HCT116 (cell line): Measurements from ENCODE around the gene GARNL3. TPM values are rescaled to one million over a fixed set of nuclear protein-coding genes. Genes with fewer than 3 reads are reported as not detected.

Experiments used
- ATAC-seq: fragments of 200-7000 bp; cut with Tn5 transposase; 2 replicates; pipeline ENCODE4 v1.9.1; 2020; ENCODE audit warnings: mild to moderate bottlenecking, moderate library complexity
- BruUV-seq: library from RNA; stranded (reverse); fragments of 400-500 nt; replicated peaks from 2 replicates; lab custom pipeline; 2021; lab: Mats Ljungman, UMichigan
- CTCF ChIA-PET: fragments of 300-600 bp; sonication (Branson Sonifier 250); formaldehyde crosslinking; loops from one replicate; lab custom pipeline; 2021; ENCODE audit warnings: antibody characterized with exemption; lab: Charles Lee
- POLR2A ChIA-PET: fragments of 300-600, 350-600 bp; sonication (Branson Sonifier 250); formaldehyde crosslinking; loops from one replicate; lab custom pipeline; 2021; ENCODE audit warnings: antibody characterized with exemption; lab: Charles Lee
- RAD21 ChIA-PET, 2 experiments: fragments of 300-600 bp; sonication (Branson Sonifier 250); formaldehyde crosslinking; loops; one replicate each; lab custom pipeline; 2023; ENCODE audit warnings: low total read pairs in 2 of 2; ENCODE audit not compliant: uncharacterized antibody in 2 of 2, unreplicated experiment in 2 of 2, low non-redundant PET in 1 of 2; lab: Charles Lee
- DNase-seq: peaks from one replicate; pipeline ENCODE4 v3.0.0-alpha.2; 2010; ENCODE audit warnings: low read depth, low spot score
- H2AFZ ChIP-seq: fragments of 200-600 bp; shearing (Covaris generic), sonication (generic); 2 replicates; pipeline ENCODE4 v1.6.1; 2017; ENCODE audit warnings: low read depth, mixed run types, mixed read lengths, antibody characterized with exemption, low read length; ENCODE audit not compliant: poor library complexity, severe bottlenecking
- H3K27ac ChIP-seq: 2 replicates; pipeline ENCODE4 v1.5.1; 2012; ENCODE audit warnings: low read depth, low read length
- H3K27me3 ChIP-seq: fragments of 200-600 bp; sonication (generic); 2 replicates; pipeline ENCODE4 v1.6.1; 2016; ENCODE audit warnings: mixed run types, low read length, mixed read lengths; ENCODE audit not compliant: insufficient read depth
- H3K36me3 ChIP-seq, 2 experiments: fragments of 200-500 bp in 1 of 2; fragments of 200-600 bp in 1 of 2; sonication (Bioruptor generic) in 1 of 2; sonication (generic) in 1 of 2; 2 replicates each; pipeline versions ENCODE4 v1.5.1 to v1.6.1; 2014 to 2016; ENCODE audit warnings: low read length in 2 of 2, inconsistent platforms in 1 of 2, mixed read lengths in 1 of 2, mixed run types in 1 of 2; ENCODE audit not compliant: insufficient read depth in 2 of 2, control insufficient read depth in 1 of 2
- H3K4me1 ChIP-seq, 2 experiments: fragments of 200-600 bp in 1 of 2; sonication (generic) in 1 of 2; 2 replicates each; pipeline versions ENCODE4 v1.5.1 to v1.6.1; 2012 to 2017; ENCODE audit warnings: low read length in 2 of 2, inconsistent platforms in 1 of 2, mild to moderate bottlenecking in 1 of 2, mixed read lengths in 1 of 2, mixed run types in 1 of 2, moderate library complexity in 1 of 2; ENCODE audit not compliant: insufficient read depth in 2 of 2, control insufficient read depth in 1 of 2
- H3K4me2 ChIP-seq: fragments of 200-600 bp; sonication (generic); 2 replicates; pipeline ENCODE4 v1.6.1; 2017; ENCODE audit warnings: mixed run types, low read length, mixed read lengths
- H3K4me3 ChIP-seq, 2 experiments: fragments of 200-600 bp in 1 of 2; sonication (generic) in 1 of 2; replicated peaks in 1 of 2; 2 replicates each; pipeline ENCODE4 v1.5.1; 2011 to 2016; ENCODE audit warnings: low read length in 2 of 2, control low read depth in 1 of 2, low read depth in 1 of 2, mild to moderate bottlenecking in 1 of 2, mixed read lengths in 1 of 2, mixed run types in 1 of 2
- H3K79me2 ChIP-seq: fragments of 200-600 bp; sonication (generic); 2 replicates; pipeline ENCODE4 v1.6.1; 2017; ENCODE audit warnings: mild to moderate bottlenecking, mixed run types, low read length, moderate library complexity, mixed read lengths; ENCODE audit not compliant: insufficient read depth
- H3K9ac ChIP-seq: fragments of 200-600 bp; sonication (generic); 2 replicates; pipeline ENCODE4 v1.6.1; 2016; ENCODE audit warnings: low read length, mixed read lengths
- H3K9me2 ChIP-seq: fragments of 200-600 bp; sonication (generic), shearing (Covaris generic); 2 replicates; pipeline ENCODE4 v1.6.1; 2017; ENCODE audit warnings: mixed run types, mild to moderate bottlenecking, moderate library complexity; ENCODE audit not compliant: insufficient read depth
- H3K9me3 ChIP-seq, 2 experiments: fragments of 200-500 bp in 1 of 2; fragments of 200-600 bp in 1 of 2; sonication (Bioruptor generic) in 1 of 2; sonication (generic) in 1 of 2; 2 replicates each; pipeline ENCODE4 v1.6.1; 2014 to 2017; ENCODE audit warnings: low read length in 2 of 2, mixed read lengths in 2 of 2, inconsistent platforms in 1 of 2, low read depth in 1 of 2, mild to moderate bottlenecking in 1 of 2, mixed run types in 1 of 2, moderate library complexity in 1 of 2; ENCODE audit not compliant: control insufficient read depth in 1 of 2, insufficient read depth in 1 of 2
- H4K20me1 ChIP-seq: fragments of 200-600 bp; sonication (generic), shearing (Covaris generic); 2 replicates; pipeline ENCODE4 v1.6.1; 2017; ENCODE audit warnings: mixed run types, mild to moderate bottlenecking, moderate library complexity; ENCODE audit not compliant: insufficient read depth
- CBX3 ChIP-seq: IDR thresholded peaks from 2 replicates; pipeline ENCODE4 v1.6.1; 2012; ENCODE audit warnings: low read depth
- CTCF ChIP-seq, 3 experiments: fragments of 200-600 bp in 1 of 3; sonication (generic) in 1 of 3; IDR thresholded peaks in 2 of 3; conservative IDR thresholded peaks in 1 of 3; 2 replicates each; pipeline ENCODE4 v1.5.1; 2012 to 2017; ENCODE audit warnings: low read depth in 2 of 3, low read length in 2 of 3, antibody characterized with exemption in 1 of 3, borderline replicate concordance in 1 of 3, control low read depth in 1 of 3, mild to moderate bottlenecking in 1 of 3, mixed read lengths in 1 of 3, mixed run types in 1 of 3, moderate library complexity in 1 of 3; ENCODE audit not compliant: insufficient read depth in 1 of 3
- FOSL1 ChIP-seq: IDR thresholded peaks from 2 replicates; pipeline ENCODE4 v1.6.1; 2012; ENCODE audit warnings: low read depth
- JUND ChIP-seq: IDR thresholded peaks from 2 replicates; pipeline ENCODE4 v1.6.1; 2012
- POLR2A ChIP-seq: IDR thresholded peaks from 2 replicates; pipeline ENCODE4 v1.7.0; 2011; ENCODE audit warnings: borderline replicate concordance; ENCODE audit not compliant: insufficient read depth, insufficient read length; ENCODE audit errors: extremely low read depth
- RAD21 ChIP-seq: IDR thresholded peaks from 2 replicates; pipeline ENCODE4 v1.6.1; 2012; ENCODE audit warnings: low read depth, mild to moderate bottlenecking
- REST ChIP-seq: IDR thresholded peaks from 2 replicates; pipeline ENCODE4 v1.6.1; 2012; ENCODE audit warnings: low read depth
- SIN3A ChIP-seq: IDR thresholded peaks from 2 replicates; pipeline ENCODE4 v1.6.1; 2012; ENCODE audit warnings: low read depth
- SP1 ChIP-seq: IDR thresholded peaks from 2 replicates; pipeline ENCODE4 v1.6.1; 2012; ENCODE audit warnings: low read depth
- TCF7L2 ChIP-seq: IDR thresholded peaks from 2 replicates; pipeline ENCODE4 v1.7.0; 2011; ENCODE audit warnings: borderline replicate concordance, inconsistent platforms; ENCODE audit not compliant: insufficient read depth, insufficient read length; ENCODE audit errors: extremely low read depth
- ZBTB33 ChIP-seq: IDR thresholded peaks from 2 replicates; pipeline ENCODE4 v1.6.1; 2011; ENCODE audit warnings: mild to moderate bottlenecking, low read length, moderate library complexity; ENCODE audit not compliant: insufficient replicate concordance; ENCODE audit errors: extremely low read depth
- ZFX ChIP-seq: fragments of 450-650 bp; IDR thresholded peaks from 2 replicates; pipeline ENCODE4 v1.6.1; 2017
- ZNF274 ChIP-seq: fragments of 200-500 bp; sonication (Bioruptor generic); IDR thresholded peaks from 2 replicates; pipeline ENCODE4 v1.6.1; 2014; ENCODE audit warnings: mild to moderate bottlenecking, low read depth, low read length, inconsistent platforms
- intact Hi-C: fragments of 100-400 bp; cut with micrococcal nuclease; formaldehyde crosslinking; loops from 2 replicates; pipeline ENCODE4 v1.10.0; 2022
- total RNA-seq: library from RNA; stranded (reverse); gene quantifications from one replicate; pipeline ENCODE4 v1.2.1, GENCODE V29; 2021; ENCODE audit not compliant: unreplicated experiment
- TF ChIP-seq, protein P1 (sequence below): IDR thresholded peaks from 2 replicates; pipeline ENCODE4 v1.6.1; 2012

GARNL3 gene
- total RNA-seq, 1 experiment from 2014 or later = 8.8 TPM

DNA sequence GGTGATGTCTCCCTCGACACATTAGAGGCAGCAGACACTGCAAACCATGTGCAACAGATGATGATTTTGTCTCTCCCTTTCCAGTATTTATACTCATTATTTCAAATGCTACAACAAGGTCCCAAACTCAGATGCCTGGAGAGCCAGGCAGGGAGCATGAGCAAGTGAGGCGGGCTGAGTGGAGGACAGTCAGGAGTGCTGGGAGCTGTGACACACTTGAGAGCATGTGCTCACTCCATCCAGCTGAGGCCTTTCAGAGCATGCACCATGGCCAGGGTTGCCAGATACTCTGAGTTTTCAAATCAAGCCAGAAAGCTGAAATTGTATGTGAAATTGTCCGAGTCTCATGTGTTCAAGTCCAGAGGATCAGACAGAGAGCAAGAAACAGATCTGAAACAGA, 76.6 kb downstream of the GARNL3 start:
- H3K36me3 ChIP-seq = no peaks in the 10 kb centered on the region
- H3K9me2 ChIP-seq = no peaks in the 10 kb centered on the region
- H4K20me1 ChIP-seq = no peaks in the 10 kb centered on the region
- H3K4me1 ChIP-seq = peaks cover 14 to 16% of the 10 kb centered on the region in 2 experiments
- ChIA-PET RAD21 (no interaction called here), POLR2A (no interaction called here), CTCF (no interaction called here)
- no peak for DNase-seq
- TF ChIP-seq CTCF (IDR thresholded peaks at IDR 0.05 in 2 of 3, conservative IDR thresholded peaks at IDR 0.05 in 1 of 3; ENCODE audit: borderline replicate concordance in 1 of 3, insufficient read depth in 1 of 3, low read depth in 2 of 3, low read length in 2 of 3) = no peak
- TF ChIP-seq SP1 = no peak
- no peak for TF ChIP-seq SIN3A
- TF ChIP-seq CBX3 = no peak
- TF ChIP-seq TCF7L2 = no peak
- TF ChIP-seq RAD21 = no peak
- TF ChIP-seq ZFX = no peak
- TF ChIP-seq ZNF274 = no peak
- TF ChIP-seq FOSL1 = no peak
- no peak for TF ChIP-seq JUND
- no peak for TF ChIP-seq POLR2A
- TF ChIP-seq, protein P1, sequence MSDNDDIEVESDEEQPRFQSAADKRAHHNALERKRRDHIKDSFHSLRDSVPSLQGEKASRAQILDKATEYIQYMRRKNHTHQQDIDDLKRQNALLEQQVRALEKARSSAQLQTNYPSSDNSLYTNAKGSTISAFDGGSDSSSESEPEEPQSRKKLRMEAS = no peak
- TF ChIP-seq ZBTB33 = no peak
- TF ChIP-seq REST = no peak
- no TSS peak for BruUV-seq
- no peaks in the 10 kb centered on the region for H3K27me3 ChIP-seq
- no peak overlapping the region for H3K4me2 ChIP-seq
- H3K9ac ChIP-seq = no peak overlapping the region
- no peak for ATAC-seq
- H2AFZ ChIP-seq = no peak overlapping the region
- H3K9me3 ChIP-seq = no peaks in the 10 kb centered on the region
- H3K27ac ChIP-seq = no peak overlapping the region
- intact Hi-C loops = no loop called here
- no peaks in the 10 kb centered on the region for H3K79me2 ChIP-seq
- no peak overlapping the region for H3K4me3 ChIP-seq
